HG02973 (cell line): ENCODE measurements around the gene SMARCC2.

Experiments used
- ATAC-seq: cut with Tn5 transposase; IDR thresholded peaks from one replicate; pipeline ENCODE4 v1.9.1; 2021; ENCODE audit warnings: moderate library complexity; ENCODE audit not compliant: unreplicated experiment

Gene SMARCC2

GRCh38 chr12:56152756-56153677 lies 36.3 kb downstream of the SMARCC2 start:
- no peak for ATAC-seq

- ATAC-seq: peak; percentile 76
Observed at GRCh38 chr12:56152132-56152755, 37.0 kb downstream of the SMARCC2 start, which contains the start of gene MYL6B. Gene MYL6B, plus strand, starts transcription at chr12:56152587. Its CDS starts 1,332 bp downstream, at chr12:56153919.

- ATAC-seq: peak; percentile 50
Observed at GRCh38 chr12:56151672-56152131, 37.6 kb downstream of the SMARCC2 start.

GRCh38 chr12:56150563-56150962 lies 38.7 kb downstream of the SMARCC2 start:
- ATAC-seq: no peak

- ATAC-seq: no peak
Observed at GRCh38 chr12:56146492-56147460, 42.5 kb downstream of the SMARCC2 start.

- no peak for ATAC-seq
Observed at GRCh38 chr12:56145217-56145616, 44.1 kb downstream of the SMARCC2 start.

GRCh38 chr12:56143870-56144269 lies 45.4 kb downstream of the SMARCC2 start:
- no peak for ATAC-seq

GRCh38 chr12:56143217-56143616 lies 46.1 kb downstream of the SMARCC2 start:
- ATAC-seq: no peak

GRCh38 chr12:56141946-56142784 lies 47.1 kb downstream of the SMARCC2 start:
- ATAC-seq: no peak

GRCh38 chr12:56137853-56138571 lies 51.3 kb downstream of the SMARCC2 start:
- no peak for ATAC-seq

GRCh38 chr12:56134897-56135296 lies 54.4 kb downstream of the SMARCC2 start:
- ATAC-seq: no peak

- ATAC-seq: no peak
Observed at GRCh38 chr12:56130876-56131275, 58.4 kb downstream of the SMARCC2 start.

- no peak for ATAC-seq
Observed at GRCh38 chr12:56129942-56130495, 59.3 kb downstream of the SMARCC2 start.

GRCh38 chr12:56129206-56129941 lies 59.9 kb downstream of the SMARCC2 start:
- ATAC-seq: peak; percentile 25

GRCh38 chr12:56128670-56129205 lies 60.5 kb downstream of the SMARCC2 start:
- no peak for ATAC-seq

- ATAC-seq: peak; percentile 89
Observed at GRCh38 chr12:56127888-56128669, 61.2 kb downstream of the SMARCC2 start, which contains the start of gene ESYT1. Gene ESYT1, plus strand, starts transcription at chr12:56128267. Its CDS starts 53 bp downstream, at chr12:56128320.

GRCh38 chr12:56127485-56127887 lies 61.8 kb downstream of the SMARCC2 start:
- no peak for ATAC-seq
